Activated naive CD8-positive, alpha-beta T cell treated with anti-CD3 and anti-CD28 coated beads, Interleukin-2, amount 50 U/mL, for 24 hours (primary cell): ENCODE data around the gene PRR36.
"Not testable (repeated sequence)": the region's sequence is repeated elsewhere in the genome, so short reads cannot be mapped to it uniquely, and the experiment has no call there.

ENCODE experiments used
- ATAC-seq: fragments of 150-1000 bp; cut with Tn5 transposase; one replicate; pipeline ENCODE4 v1.10.0; 2021
- DNase-seq: peaks from one replicate; pipeline ENCODE4 v3.0.0; 2021
- H3K27ac Mint-ChIP-seq: one replicate; pipeline ENCODE4 v1.8.0; 2021; ENCODE audit warnings: mild to moderate bottlenecking, mixed read lengths
- H3K27me3 Mint-ChIP-seq: one replicate; pipeline ENCODE4 v1.8.0; 2021; ENCODE audit warnings: mixed read lengths
- H3K36me3 Mint-ChIP-seq: one replicate; pipeline ENCODE4 v1.8.0; 2021; ENCODE audit warnings: low read depth, mixed read lengths
- H3K4me1 Mint-ChIP-seq: one replicate; pipeline ENCODE4 v1.8.0; 2021; ENCODE audit warnings: mixed read lengths
- H3K4me3 Mint-ChIP-seq: one replicate; pipeline ENCODE4 v1.8.0; 2021; ENCODE audit warnings: mild to moderate bottlenecking, moderate library complexity, mixed read lengths
- H3K9me3 Mint-ChIP-seq: one replicate; pipeline ENCODE4 v1.8.0; 2021; ENCODE audit warnings: mixed read lengths

PRR36 gene

DNA sequence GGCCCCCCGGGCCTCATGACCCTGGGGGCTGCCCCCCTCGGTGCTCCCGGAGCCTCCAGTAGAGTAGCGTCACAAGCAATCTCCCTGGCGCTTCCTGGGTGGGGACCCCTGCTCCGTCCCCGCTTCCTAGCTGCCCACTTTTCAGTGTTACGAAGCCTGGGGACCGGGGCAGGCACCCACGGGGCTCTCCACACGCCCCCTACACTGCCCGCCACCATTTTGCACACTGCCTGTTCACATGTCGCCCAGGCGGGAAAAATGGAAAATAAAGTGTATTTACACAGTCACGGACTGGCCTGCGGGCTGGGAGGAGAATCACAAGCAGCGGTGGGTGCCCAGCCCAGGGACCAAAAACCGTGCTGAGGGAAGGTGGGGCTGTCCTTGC lies 9.5 kb downstream of the PRR36 start:
- no peaks in the 10 kb centered on the region for H3K36me3 Mint-ChIP-seq
- peaks cover 19% of the 10 kb centered on the region for H3K4me1 Mint-ChIP-seq
- H3K9me3 Mint-ChIP-seq: no peaks in the 10 kb centered on the region
- DNase-seq: no peak
- ATAC-seq: no peak
- peaks cover 44% of the 10 kb centered on the region for H3K27me3 Mint-ChIP-seq
- no peak overlapping the region for H3K27ac Mint-ChIP-seq
- H3K4me3 Mint-ChIP-seq: no peak overlapping the region

DNA sequence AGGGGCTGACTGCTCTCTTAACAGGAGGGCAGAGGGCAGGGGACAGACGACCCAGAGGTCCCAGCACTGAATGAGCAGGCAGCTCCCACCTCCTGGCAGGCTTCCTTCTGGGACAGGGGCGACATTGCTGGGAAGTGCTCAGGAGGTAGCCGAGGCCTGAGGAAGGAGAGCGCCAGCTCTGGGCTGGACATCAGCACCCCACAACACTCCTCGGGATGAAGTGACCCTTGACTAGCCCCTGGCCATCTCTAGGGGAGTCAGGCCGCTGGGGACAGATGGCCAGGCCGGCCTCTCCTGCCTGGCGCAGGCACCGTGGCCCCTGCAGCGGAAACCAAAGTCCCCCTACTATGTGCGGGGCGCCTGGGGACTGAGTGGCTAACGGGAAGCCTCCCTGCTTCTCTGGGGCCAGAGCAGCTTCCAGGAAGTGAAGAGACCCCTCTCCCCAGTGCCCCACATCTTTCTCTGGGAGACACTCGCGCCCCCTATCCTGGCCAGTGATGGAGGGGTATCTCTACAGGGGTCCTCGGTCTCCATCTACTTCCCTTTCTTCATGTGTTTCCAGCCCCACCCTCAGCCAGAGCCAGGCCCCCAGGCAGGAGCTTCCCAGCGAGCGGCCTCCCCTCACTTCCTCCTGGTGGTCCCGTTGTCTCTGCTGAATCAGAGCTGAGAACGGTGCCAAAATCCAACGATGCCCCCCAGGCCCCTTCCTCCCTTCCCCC lies 10.1 kb downstream of the PRR36 start:
- Mint-ChIP-seq H3K27ac (no peak overlapping the region), H3K36me3 (no peaks in the 10 kb centered on the region), H3K27me3 (peaks cover 44% of the 10 kb centered on the region), H3K9me3 (no peaks in the 10 kb centered on the region), H3K4me1 (peaks cover 19% of the 10 kb centered on the region), H3K4me3 (no peak overlapping the region)
- DNase-seq (no peak), ATAC-seq (no peak)

DNA sequence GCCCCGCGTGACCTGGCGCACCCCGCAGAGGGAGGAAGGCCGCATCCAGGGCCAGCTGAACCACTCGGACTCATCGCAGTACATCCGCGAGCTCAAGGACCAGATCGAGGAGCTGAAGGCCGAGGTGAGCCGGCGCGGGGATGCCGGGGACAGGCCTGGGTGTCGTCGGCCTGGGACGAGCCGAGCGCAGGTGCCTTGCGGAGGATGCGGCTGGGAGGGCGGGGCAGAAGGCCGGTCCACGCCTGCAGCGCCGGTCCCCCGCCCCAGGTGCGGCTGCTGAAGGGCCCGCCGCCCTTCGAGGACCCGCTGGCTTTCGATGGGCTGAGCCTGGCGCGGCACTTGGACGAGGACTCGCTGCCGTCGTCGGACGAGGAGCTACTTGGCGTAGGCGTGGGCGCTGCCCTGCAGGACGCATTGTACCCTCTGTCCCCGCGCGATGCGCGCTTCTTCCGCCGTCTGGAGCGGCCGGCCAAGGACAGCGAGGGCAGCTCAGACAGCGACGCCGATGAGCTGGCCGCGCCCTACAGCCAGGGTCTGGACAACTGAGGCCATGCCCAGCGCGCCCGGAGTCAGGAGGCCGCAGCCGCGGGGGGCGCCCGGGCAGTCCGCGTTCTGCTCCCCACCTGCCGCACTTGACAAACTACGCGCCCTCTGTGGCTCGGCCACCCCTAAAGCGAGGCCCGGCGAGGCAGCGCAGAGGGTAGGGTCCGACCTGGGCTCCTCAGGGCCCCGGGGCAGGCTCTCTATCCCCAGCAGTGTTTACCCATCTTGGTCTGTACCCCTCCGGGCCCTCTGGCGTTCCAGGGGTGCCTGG lies 10.8 kb downstream of the PRR36 start:
- no peak overlapping the region for H3K27ac Mint-ChIP-seq
- DNase-seq: no peak
- peaks cover 44% of the 10 kb centered on the region for H3K27me3 Mint-ChIP-seq
- no peak for ATAC-seq
- H3K9me3 Mint-ChIP-seq: no peaks in the 10 kb centered on the region
- no peak overlapping the region for H3K4me3 Mint-ChIP-seq
- H3K4me1 Mint-ChIP-seq: peaks cover 15% of the 10 kb centered on the region
- no peaks in the 10 kb centered on the region for H3K36me3 Mint-ChIP-seq

DNA sequence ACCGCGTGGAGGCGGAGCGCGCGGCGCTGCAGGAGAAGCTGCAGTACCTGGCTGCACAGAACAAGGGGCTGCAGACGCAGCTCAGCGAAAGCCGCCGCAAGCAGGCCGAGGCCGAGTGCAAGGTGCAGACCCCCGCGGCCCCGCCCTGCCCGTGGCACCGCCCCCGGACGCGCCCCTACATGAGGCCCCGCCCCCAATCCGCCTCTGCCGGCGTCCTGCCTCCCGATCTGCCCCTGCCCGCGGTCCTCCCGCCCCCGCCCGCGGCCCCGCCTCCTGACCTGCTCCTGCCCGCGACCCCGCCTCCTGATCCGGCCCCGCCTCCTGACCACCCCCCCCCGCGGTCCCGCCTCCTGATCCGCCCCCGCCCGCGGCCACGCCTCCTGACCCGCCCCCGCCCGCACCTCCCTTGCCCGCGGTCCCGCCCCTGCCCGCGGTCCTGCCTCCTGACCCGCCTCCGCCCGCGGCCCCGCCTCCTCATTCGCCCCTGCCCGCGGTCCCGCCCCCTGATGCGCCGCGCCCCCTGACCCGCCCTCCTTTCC lies 11.7 kb downstream of the PRR36 start:
- no peaks in the 10 kb centered on the region for H3K36me3 Mint-ChIP-seq
- H3K4me1 Mint-ChIP-seq: peaks cover 11% of the 10 kb centered on the region
- DNase-seq (peak; percentile 76), ATAC-seq (peak; percentile 29)
- no peak overlapping the region for H3K4me3 Mint-ChIP-seq
- H3K27me3 Mint-ChIP-seq: peaks cover 40% of the 10 kb centered on the region
- H3K27ac Mint-ChIP-seq: no peak overlapping the region
- no peaks in the 10 kb centered on the region for H3K9me3 Mint-ChIP-seq

DNA sequence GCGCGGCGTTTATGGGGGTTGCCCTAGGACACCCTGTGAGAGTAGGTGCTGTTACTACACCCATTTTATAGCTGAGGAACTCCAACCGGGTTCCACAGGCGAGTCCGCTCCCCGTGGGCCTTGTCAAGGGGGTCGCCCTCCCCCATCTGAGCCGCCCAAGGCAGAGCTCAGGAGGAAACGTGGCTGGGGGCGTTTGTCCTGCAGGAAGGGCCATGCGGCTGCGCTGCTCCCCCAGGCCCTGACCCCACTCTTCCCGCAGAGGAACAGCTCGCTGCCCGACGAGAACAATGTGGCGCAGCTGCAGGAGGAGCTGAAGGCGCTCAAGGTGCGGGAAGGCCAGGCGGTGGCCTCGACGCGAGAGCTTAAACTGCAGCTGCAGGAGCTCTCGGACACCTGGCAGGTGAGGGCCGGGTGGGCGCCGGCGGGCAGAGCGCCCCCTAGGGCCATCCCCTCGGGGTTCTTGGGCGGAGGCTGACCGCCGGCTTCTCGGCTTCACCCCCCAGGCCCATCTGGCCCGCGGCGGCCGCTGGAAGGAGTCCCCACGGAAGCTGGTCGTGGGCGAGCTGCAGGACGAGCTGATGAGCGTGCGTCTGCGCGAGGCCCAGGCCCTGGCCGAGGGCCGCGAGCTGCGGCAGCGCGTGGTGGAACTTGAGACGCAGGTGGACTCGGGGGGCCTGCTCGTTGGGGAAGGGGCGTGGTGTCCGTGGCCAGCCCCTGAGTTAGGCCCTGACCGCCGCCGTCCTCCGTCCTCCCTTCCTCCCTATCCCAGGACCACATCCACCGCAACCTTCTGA lies 12.4 kb downstream of the PRR36 start:
- H3K27ac Mint-ChIP-seq: no peak overlapping the region
- H3K36me3 Mint-ChIP-seq: no peaks in the 10 kb centered on the region
- no peak for DNase-seq
- H3K4me1 Mint-ChIP-seq: peaks cover 11% of the 10 kb centered on the region
- no peak for ATAC-seq
- H3K4me3 Mint-ChIP-seq: no peak overlapping the region
- H3K9me3 Mint-ChIP-seq: no peaks in the 10 kb centered on the region
- peaks cover 34% of the 10 kb centered on the region for H3K27me3 Mint-ChIP-seq

DNA sequence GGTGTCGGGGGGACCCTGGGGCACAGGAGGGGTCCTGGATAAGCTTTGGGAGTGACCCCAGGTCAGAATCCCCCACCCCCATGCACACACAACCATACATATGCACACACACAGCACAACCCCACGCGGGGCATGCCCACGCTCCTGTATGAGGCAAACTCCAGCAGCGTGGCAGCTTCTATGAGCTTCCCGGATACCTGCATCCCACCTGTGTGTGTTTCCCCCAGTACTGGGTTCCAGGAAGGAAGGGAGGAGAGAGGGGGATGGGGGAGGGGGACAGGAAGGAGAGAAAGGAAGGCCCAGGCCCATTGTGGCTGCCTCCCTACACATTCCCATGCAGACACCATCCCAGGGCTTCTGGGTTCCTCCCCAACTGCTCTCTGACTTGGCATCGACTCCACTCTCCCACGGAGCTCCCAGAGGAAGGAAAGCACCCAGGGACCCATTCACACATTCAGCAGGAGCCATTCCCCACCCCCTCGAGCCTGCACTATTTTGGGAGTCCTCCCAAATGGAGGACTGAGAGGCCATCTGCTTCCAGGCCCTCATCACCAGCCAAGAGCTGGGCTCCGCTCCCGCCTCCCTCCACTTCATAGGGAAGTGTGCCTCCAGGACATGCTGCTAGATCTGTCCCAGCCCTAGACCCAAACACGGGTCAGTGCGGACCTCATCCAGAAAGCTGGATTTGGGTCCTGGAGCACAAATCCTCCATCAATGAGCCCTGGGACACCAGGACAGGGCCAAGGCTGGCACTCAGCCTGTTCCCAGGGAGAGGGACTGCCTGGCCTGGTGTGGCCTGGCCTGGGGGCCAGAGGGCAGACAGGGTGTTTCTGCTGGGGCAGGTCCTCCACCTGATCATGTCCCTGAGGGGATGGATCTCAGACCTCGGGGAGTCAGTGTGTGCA lies 13.2 kb downstream of the PRR36 start:
- Mint-ChIP-seq H3K4me3 (no peak overlapping the region), H3K4me1 (peaks cover 11% of the 10 kb centered on the region), H3K36me3 (no peaks in the 10 kb centered on the region), H3K27ac (no peak overlapping the region), H3K27me3 (peaks cover 30% of the 10 kb centered on the region), H3K9me3 (no peaks in the 10 kb centered on the region)
- no peak for ATAC-seq
- DNase-seq: no peak

DNA sequence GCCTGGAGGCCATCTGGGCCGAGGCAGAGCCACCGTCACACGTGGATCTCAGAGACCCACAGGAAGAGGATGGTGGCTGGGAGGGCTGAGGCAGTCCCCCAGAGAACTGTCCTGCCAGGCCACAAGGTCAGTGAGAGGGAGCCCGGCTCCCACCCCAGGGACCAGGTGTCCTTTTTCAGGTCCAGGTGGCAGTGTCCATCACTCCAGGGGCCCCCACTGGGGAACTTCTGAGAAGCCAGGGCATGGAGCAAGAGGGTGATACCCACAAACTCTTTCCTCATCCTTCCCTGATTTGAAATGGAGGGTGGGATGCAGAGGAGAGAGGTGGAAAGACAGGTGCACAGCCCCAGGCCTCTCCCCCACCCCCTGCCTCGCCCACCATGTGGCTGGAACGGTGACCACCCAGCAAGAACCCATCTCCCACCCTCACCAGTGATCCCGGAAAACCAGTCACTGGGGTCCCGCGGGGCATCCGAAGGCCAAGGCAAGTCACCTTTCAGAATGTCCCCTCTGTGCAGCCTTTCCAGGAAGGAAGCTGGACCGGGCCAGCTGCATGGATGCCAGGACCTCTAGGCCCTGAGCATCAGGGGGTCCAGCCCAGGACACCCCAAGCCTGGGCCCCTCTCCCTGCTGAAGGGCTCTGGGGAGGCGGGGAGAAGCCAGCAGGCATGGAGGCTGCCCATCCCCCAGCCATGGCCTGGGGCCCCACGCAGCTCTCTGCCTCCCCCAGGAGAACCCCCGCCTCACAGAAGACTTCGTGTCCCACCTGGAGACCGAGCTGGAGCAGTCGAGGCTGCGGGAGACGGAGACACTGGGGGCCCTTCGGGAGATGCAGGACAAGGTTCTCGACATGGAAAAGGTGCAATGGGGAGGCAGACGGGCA lies 14.1 kb downstream of the PRR36 start:
- no peak overlapping the region for H3K4me3 Mint-ChIP-seq
- no peaks in the 10 kb centered on the region for H3K9me3 Mint-ChIP-seq
- DNase-seq (no peak), ATAC-seq (no peak)
- peaks cover 22% of the 10 kb centered on the region for H3K27me3 Mint-ChIP-seq
- H3K36me3 Mint-ChIP-seq: no peaks in the 10 kb centered on the region
- peaks cover 8% of the 10 kb centered on the region for H3K4me1 Mint-ChIP-seq
- no peak overlapping the region for H3K27ac Mint-ChIP-seq

DNA sequence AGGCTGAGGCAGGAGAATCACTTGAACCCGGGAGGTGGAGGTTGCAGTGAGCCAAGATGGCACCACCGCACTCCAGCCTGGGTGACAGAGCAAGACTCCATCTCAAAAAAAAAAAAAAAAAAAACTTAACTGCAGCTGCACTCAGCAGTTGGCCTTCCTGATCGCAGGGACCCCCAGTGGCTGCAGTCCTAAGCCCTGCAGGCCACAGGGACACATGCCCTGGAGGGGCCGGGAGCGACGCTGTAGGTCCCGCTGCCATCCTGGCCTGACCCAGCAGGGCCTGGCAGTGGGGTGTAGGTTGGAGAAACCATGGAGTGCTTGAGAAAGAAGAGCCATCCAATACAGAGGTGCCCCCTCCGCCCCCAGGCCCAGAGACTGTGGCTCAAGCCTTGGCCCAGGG lies 15.1 kb downstream of the PRR36 start:
- H3K4me1 Mint-ChIP-seq, H3K4me3 Mint-ChIP-seq, ATAC-seq, H3K27ac Mint-ChIP-seq, H3K36me3 Mint-ChIP-seq, DNase-seq, H3K9me3 Mint-ChIP-seq: not testable (repeated sequence)
- peaks cover 15% of the 10 kb centered on the region for H3K27me3 Mint-ChIP-seq

DNA sequence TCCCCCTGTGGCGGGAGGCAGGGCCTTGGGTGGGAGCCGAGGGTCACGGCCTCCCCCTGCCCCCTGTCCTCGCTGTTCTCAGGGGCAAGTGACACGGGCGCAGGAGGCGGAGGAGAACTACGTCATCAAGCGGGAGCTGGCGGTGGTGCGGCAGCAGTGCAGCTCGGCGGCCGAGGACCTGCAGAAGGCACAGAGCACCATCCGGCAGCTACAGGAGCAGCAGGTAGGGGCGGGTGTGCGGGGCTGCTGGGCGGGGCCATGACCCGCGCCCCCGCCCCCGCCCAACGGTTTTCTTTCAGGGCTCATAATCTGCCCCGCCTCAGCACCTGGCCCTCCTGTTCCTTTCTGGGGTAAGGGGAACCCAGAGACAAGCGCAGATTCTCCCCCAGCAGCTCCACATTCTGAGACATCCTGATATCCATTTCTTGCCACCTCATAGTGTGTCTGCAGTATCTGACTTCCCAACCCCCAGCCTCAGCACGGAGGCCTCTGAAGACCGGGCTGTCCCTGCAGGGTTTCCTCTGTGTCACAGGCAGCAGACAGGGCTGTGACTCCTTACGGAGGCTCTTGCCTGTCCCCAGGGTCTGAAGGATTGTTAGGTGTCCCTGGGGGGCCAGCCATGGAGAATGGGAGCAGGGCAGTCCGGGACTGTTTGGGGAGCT lies 15.9 kb downstream of the PRR36 start:
- DNase-seq: no peak
- no peak overlapping the region for H3K27ac Mint-ChIP-seq
- no peak for ATAC-seq

DNA sequence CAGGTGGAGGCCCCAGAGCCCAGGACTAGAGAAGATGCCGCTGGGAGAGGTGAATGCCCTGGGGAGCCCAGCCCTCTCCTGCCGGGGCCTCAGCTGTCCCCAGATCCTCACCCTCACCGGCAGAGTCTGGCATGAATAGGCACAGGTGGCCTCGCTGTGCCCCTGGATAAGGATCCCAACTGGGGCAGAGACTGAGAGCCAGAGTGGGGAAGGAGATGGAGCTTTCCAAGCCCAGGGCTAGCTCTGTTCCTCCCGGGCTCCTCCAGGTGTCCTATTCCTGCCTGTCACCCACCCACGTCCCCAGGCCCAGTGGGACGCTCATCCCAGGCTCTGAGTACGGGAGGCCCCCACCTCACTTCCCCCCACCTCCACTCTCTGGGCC lies 16.5 kb downstream of the PRR36 start:
- Mint-ChIP-seq H3K4me1 (peaks cover 11% of the 10 kb centered on the region), H3K36me3 (no peaks in the 10 kb centered on the region), H3K9me3 (no peaks in the 10 kb centered on the region), H3K27ac (no peak overlapping the region), H3K4me3 (no peak overlapping the region), H3K27me3 (peaks cover 10% of the 10 kb centered on the region)
- ATAC-seq (no peak), DNase-seq (no peak)

More for the DNA sequence above, 15.9 kb downstream of the PRR36 start:
- Mint-ChIP-seq H3K4me1 (peaks cover 8% of the 10 kb centered on the region), H3K36me3 (no peaks in the 10 kb centered on the region), H3K9me3 (no peaks in the 10 kb centered on the region), H3K27me3 (peaks cover 10% of the 10 kb centered on the region), H3K4me3 (no peak overlapping the region)

DNA sequence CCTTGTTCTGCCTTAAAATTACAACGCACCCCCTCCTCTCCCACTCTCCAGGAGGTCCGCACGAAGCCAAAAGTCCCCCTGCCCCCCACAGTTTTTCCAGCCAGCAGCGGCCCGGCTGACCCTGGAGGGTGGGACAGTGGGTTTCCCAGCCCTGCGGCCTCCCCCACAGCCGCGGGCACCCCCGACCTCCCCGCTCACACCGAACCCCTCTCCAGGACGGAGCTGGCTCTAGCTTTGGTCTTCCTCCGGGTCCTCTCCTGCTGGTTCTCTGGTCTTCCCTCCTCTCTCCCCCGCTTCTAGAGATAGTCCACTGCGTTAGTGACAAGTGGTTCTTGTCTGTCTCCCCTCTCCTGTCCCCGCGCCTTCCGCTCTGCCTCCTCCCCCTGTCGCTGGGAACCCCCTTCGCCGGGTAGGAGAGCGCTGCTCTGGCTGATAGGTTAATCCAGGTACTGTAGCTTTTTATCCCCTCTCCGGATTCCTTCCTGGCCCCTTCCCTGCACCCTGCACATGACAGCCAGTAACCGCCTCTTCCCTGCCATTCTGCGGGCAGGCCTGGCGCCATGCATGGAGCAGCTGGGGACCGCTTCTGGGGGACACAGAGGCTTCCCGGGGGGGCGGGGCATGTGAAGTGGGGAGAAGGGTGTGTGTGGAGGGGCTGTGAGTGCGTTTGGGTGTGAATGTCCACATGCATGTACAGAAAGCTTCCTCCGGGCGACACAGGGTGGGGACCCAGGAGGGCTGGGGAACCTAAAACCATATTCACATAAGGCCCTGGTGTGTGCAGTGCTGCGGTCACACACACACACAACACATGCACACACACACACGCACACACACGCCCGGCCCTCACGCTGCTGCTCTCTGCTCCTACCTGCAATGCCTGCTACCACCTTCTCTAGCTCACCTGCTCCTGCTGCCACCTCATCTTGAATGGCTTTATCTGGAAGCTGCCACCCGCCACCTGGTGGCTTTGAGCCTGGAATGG lies 17.2 kb downstream of the PRR36 start:
- no peak overlapping the region for H3K27ac Mint-ChIP-seq
- DNase-seq: no peak
- no peaks in the 10 kb centered on the region for H3K9me3 Mint-ChIP-seq
- peaks cover 10% of the 10 kb centered on the region for H3K4me1 Mint-ChIP-seq
- peaks cover 9% of the 10 kb centered on the region for H3K27me3 Mint-ChIP-seq
- H3K4me3 Mint-ChIP-seq: no peak overlapping the region
- H3K36me3 Mint-ChIP-seq: no peaks in the 10 kb centered on the region
- ATAC-seq: no peak

DNA sequence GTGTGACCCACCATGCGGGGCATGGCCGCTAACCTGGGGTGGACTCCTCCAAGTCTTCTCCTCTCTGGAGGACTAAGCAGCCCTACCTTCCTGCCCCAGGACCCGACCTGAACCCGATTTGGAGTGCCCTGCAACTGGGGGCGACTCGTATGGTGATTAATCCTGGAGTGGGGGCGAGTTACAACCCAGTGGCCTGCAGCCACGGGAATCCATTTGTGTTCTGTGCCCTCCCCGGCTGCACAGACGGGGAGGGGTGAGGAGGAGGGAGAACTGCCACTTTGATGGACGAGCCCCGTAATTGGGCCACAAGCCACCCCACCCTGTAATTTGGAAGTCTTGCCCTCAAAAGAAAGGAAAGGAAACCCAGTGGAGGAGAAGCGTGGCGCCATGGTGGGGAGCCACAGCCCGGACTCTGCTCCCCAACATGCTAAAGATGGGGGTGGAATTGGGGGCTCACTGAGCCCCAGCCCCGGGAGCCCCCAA lies 18.0 kb downstream of the PRR36 start:
- Mint-ChIP-seq H3K27me3 (peaks cover 3% of the 10 kb centered on the region), H3K4me1 (peaks cover 3% of the 10 kb centered on the region), H3K36me3 (no peaks in the 10 kb centered on the region), H3K27ac (no peak overlapping the region), H3K4me3 (no peak overlapping the region), H3K9me3 (no peaks in the 10 kb centered on the region)
- ATAC-seq: no peak
- DNase-seq: no peak
